Measurements from ENCODE around the gene ABCB11. TPM values are rescaled to one million over a fixed set of nuclear protein-coding genes. Genes with fewer than 3 reads are reported as not detected.

Gene ABCB11
- total and polyA plus RNA-seq, 10 of the 15 experiments (the other 5 are each of a cell fraction or from before 2014, with no cell fraction given): not detected

DNA sequence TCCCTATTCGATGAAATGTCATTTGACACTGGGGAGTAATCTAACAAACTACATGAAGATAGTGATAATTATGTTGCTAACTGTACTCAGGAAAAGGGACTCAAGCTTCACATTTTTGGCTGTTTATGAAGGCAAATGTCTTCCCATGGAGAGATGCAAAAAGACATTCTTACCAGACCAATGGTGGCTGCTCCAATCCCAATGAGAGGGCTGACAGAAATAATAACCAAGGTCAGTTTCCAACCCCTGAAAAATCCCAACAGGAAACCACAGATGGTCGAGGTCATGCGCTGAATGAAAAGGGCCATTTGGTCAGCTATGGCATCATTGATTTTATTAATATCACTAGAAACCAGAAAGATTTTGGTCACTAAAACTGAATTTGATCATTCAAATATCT, 37.6 kb downstream of the ABCB11 start:
- Histone ChIP-seq H3K36me3 (ENCODE audit: control insufficient read depth in 2 of 2, insufficient read depth in 2 of 2, low read length in 1 of 2) (no peaks in the 10 kb centered on the region), H3K4me2 (ENCODE audit: control insufficient read depth, insufficient read depth) (no peak overlapping the region), H4K20me1 (ENCODE audit: control insufficient read depth, insufficient read depth) (no peaks in the 10 kb centered on the region), H3K4me3 (no peak overlapping the region), H3K27ac (ENCODE audit: control insufficient read depth, insufficient read depth) (no peak overlapping the region), H3K9me3 (replicated peaks; ENCODE audit: control insufficient read depth, insufficient read depth, low read length) (no peaks in the 10 kb centered on the region), H3K4me1 (ENCODE audit: control insufficient read depth, insufficient read depth, low read length) (no peaks in the 10 kb centered on the region), H2AFZ (ENCODE audit: control insufficient read depth, low read depth, low read length) (no peak overlapping the region), H3K27me3 (replicated peaks in 1 of 2; ENCODE audit: control insufficient read depth in 2 of 2, insufficient read depth in 2 of 2, low read length in 1 of 2) (0 out of 4 replicates have a peak, but pooled peaks cover 0 to 3% of the 10 kb centered on the region in 2 experiments), H3K9ac (ENCODE audit: control insufficient read depth, insufficient read depth, low read length) (no peak overlapping the region), H3K79me2 (ENCODE audit: control insufficient read depth, insufficient read depth, low read length) (no peaks in the 10 kb centered on the region)
- WGBS (ENCODE audit: insufficient coverage, insufficient replicate concordance, low lambda C conversion rate, missing lambda C conversion rate): 35% methylated on average over 3 of the region's 3 CpGs
- ChIA-PET CTCF (no interaction called here), RAD21 (ENCODE audit: unreplicated experiment) (no interaction called here), SMC1A (ENCODE audit: uncharacterized antibody, unreplicated experiment) (interaction anchor here (0.6 to 1.0 kb wide), 2 partner anchors 9 to 45 kb away, joined by 3 read pairs; no protein-coding TSS in a partner anchor), POLR2A (no interaction called here)
- no peak for TF ChIP-seq BHLHE40 (IDR thresholded peaks at IDR 0.05; ENCODE audit: borderline replicate concordance in 1 of 2, low read depth in 2 of 2, low read length in 1 of 2)
- no peak for TF ChIP-seq SP1 (IDR thresholded peaks at IDR 0.05; ENCODE audit: low read depth, low read length)
- in situ Hi-C loops (cut with MboI): no loop called here
- ATAC-seq (no peak), FAIRE-seq (no peak), DNase-seq (ENCODE audit: low read depth, low spot score) (no peak)
- intact Hi-C loops (cut with micrococcal nuclease; ENCODE audit: unreplicated experiment): no loop called here
- no TSS peak for BruUV-seq (replicated peaks)

- H2AFZ ChIP-seq (ENCODE audit: control insufficient read depth, low read depth, low read length): no peak overlapping the region
- ChIA-PET POLR2A (no interaction called here), CTCF (interaction anchor here (1.0 kb wide), 1 partner anchor 30 kb away, joined by 3 read pairs; no protein-coding TSS in a partner anchor)
- no peak for TF ChIP-seq IKZF2 (IDR thresholded peaks at IDR 0.05)
- TF ChIP-seq EZH2 (IDR thresholded peaks at IDR 0.05; ENCODE audit: borderline replicate concordance, control insufficient read depth, low read depth, low read length): no peak
- TF ChIP-seq NFYA (IDR thresholded peaks at IDR 0.05; ENCODE audit: borderline replicate concordance, low read depth, low read length): no peak
- TF ChIP-seq CHD4 (IDR thresholded peaks at IDR 0.05): no peak
- no peak for TF ChIP-seq FOXM1 (IDR thresholded peaks at IDR 0.05; ENCODE audit: low read depth, low read length)
- no peak for TF ChIP-seq IRF4 (IDR thresholded peaks at IDR 0.05; ENCODE audit: low read depth, low read length)
- TF ChIP-seq, protein P1, sequence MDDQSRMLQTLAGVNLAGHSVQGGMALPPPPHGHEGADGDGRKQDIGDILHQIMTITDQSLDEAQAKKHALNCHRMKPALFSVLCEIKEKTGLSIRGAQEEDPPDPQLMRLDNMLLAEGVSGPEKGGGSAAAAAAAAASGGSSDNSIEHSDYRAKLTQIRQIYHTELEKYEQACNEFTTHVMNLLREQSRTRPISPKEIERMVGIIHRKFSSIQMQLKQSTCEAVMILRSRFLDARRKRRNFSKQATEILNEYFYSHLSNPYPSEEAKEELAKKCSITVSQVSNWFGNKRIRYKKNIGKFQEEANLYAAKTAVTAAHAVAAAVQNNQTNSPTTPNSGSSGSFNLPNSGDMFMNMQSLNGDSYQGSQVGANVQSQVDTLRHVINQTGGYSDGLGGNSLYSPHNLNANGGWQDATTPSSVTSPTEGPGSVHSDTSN (IDR thresholded peaks at IDR 0.05; ENCODE audit: insufficient replicate concordance, low read depth, low read length): no peak
- TF ChIP-seq, protein P2, sequence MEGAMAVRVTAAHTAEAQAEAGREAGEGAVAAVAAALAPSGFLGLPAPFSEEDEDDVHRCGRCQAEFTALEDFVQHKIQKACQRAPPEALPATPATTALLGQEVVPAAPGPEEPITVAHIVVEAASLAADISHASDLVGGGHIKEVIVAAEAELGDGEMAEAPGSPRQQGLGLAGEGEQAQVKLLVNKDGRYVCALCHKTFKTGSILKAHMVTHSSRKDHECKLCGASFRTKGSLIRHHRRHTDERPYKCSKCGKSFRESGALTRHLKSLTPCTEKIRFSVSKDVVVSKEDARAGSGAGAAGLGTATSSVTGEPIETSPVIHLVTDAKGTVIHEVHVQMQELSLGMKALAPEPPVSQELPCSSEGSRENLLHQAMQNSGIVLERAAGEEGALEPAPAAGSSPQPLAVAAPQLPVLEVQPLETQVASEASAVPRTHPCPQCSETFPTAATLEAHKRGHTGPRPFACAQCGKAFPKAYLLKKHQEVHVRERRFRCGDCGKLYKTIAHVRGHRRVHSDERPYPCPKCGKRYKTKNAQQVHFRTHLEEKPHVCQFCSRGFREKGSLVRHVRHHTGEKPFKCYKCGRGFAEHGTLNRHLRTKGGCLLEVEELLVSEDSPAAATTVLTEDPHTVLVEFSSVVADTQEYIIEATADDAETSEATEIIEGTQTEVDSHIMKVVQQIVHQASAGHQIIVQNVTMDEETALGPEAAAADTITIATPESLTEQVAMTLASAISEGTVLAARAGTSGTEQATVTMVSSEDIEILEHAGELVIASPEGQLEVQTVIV (IDR thresholded peaks at IDR 0.05; ENCODE audit: borderline replicate concordance, partially characterized antibody): no peak
- TF ChIP-seq SUPT20H (IDR thresholded peaks at IDR 0.05; ENCODE audit: borderline replicate concordance, control insufficient read depth, low read depth, low read length): no peak
- TF ChIP-seq CREB1 (IDR thresholded peaks at IDR 0.05; ENCODE audit: low read depth): no peak
- no peak for TF ChIP-seq ZZZ3 (IDR thresholded peaks at IDR 0.05; ENCODE audit: control insufficient read depth, insufficient read length, low read depth)
Observed at GRCh38 chr2:168992591-168993349, 38.4 kb downstream of the ABCB11 start.

More at GRCh38 chr2:168992591-168993349, 38.4 kb downstream of the ABCB11 start:
- FAIRE-seq (no peak), DNase-seq (ENCODE audit: low read depth, low spot score) (no peak), ATAC-seq (no peak)
- RAD21 ChIA-PET (ENCODE audit: unreplicated experiment): no interaction called here
- Histone ChIP-seq H3K4me3 (no peak overlapping the region), H3K36me3 (ENCODE audit: control insufficient read depth in 2 of 2, insufficient read depth in 2 of 2, low read length in 1 of 2) (no peaks in the 10 kb centered on the region), H4K20me1 (ENCODE audit: control insufficient read depth, insufficient read depth) (no peaks in the 10 kb centered on the region), H3K9me3 (replicated peaks; ENCODE audit: control insufficient read depth, insufficient read depth, low read length) (no peaks in the 10 kb centered on the region), H3K27ac (ENCODE audit: control insufficient read depth, insufficient read depth) (no peak overlapping the region), H3K9ac (ENCODE audit: control insufficient read depth, insufficient read depth, low read length) (no peak overlapping the region), H3K79me2 (ENCODE audit: control insufficient read depth, insufficient read depth, low read length) (no peaks in the 10 kb centered on the region), H3K4me1 (ENCODE audit: control insufficient read depth, insufficient read depth, low read length) (no peaks in the 10 kb centered on the region), H3K27me3 (replicated peaks in 1 of 2; ENCODE audit: control insufficient read depth in 2 of 2, insufficient read depth in 2 of 2, low read length in 1 of 2) (0 out of 4 replicates have a peak, but pooled peaks cover 0 to 3% of the 10 kb centered on the region in 2 experiments), H3K4me2 (ENCODE audit: control insufficient read depth, insufficient read depth) (no peak overlapping the region)
- in situ Hi-C loops (cut with MboI) (no loop called here), intact Hi-C loops (cut with micrococcal nuclease; ENCODE audit: unreplicated experiment) (no loop called here)
- SMC1A ChIA-PET (ENCODE audit: uncharacterized antibody, unreplicated experiment): interaction anchor here (0.6 to 1.0 kb wide), 4 partner anchors 8 to 1687 kb away, joined by 3 read pairs; no protein-coding TSS in a partner anchor
- no TSS peak for BruUV-seq (replicated peaks)
- WGBS (ENCODE audit: insufficient coverage, insufficient replicate concordance, low lambda C conversion rate, missing lambda C conversion rate): 19% methylated on average over 7 of the region's 7 CpGs

Measured in GM12878 (cell line).